SK-N-SH treated with all-trans-retinoic acid at 6 μM for 48 hours (cell line): Measurements from ENCODE around the gene TMEM86A.

Experiments
- ARNTL ChIP-seq: fragments of 450-650 bp; formaldehyde crosslinking; IDR thresholded peaks from 2 replicates; pipeline ENCODE4 v1.5.0; 2020; ENCODE audit warnings: low read depth, mild to moderate bottlenecking, moderate library complexity, borderline replicate concordance
- CSRNP3 ChIP-seq: fragments of 250-450 bp; sonication (Bioruptor Pico); IDR thresholded peaks from 2 replicates; pipeline ENCODE4 v1.5.1; 2021; ENCODE audit warnings: mild to moderate bottlenecking, moderate library complexity
- ISL1 ChIP-seq: fragments of 250-450 bp; sonication (Bioruptor Pico); IDR thresholded peaks from 2 replicates; pipeline ENCODE4 v2.1.2; 2022; ENCODE audit warnings: mild to moderate bottlenecking, moderate library complexity
- PATZ1 ChIP-seq: fragments of 250-450 bp; sonication (Bioruptor Pico); IDR thresholded peaks from 2 replicates; pipeline ENCODE4 v1.8.0; 2020; ENCODE audit warnings: mild to moderate bottlenecking, moderate library complexity, borderline replicate concordance
- POU6F1 ChIP-seq: fragments of 250-450 bp; sonication (Bioruptor Pico); IDR thresholded peaks from 2 replicates; pipeline ENCODE4 v1.8.0; 2021; ENCODE audit warnings: low read depth, mild to moderate bottlenecking, moderate library complexity, borderline replicate concordance
- RARB ChIP-seq: fragments of 250-450 bp; sonication (Bioruptor Pico); IDR thresholded peaks from 2 replicates; pipeline ENCODE4 v1.8.0; 2021; ENCODE audit warnings: mild to moderate bottlenecking, moderate library complexity
- TOX ChIP-seq: fragments of 250-450 bp; sonication (Bioruptor Pico); IDR thresholded peaks from 2 replicates; pipeline ENCODE4 v1.8.0; 2021; ENCODE audit warnings: mild to moderate bottlenecking, moderate library complexity, borderline replicate concordance
- ZFP3 ChIP-seq: fragments of 250-450 bp; sonication (Bioruptor Pico); IDR thresholded peaks from 2 replicates; pipeline ENCODE4 v1.5.0; 2020; ENCODE audit warnings: mild to moderate bottlenecking, moderate library complexity
- ZFP30 ChIP-seq: fragments of 450-650 bp; formaldehyde crosslinking; IDR thresholded peaks from 2 replicates; pipeline ENCODE4 v1.5.0; 2022; ENCODE audit warnings: mild to moderate bottlenecking, moderate library complexity
- ZNF565 ChIP-seq: fragments of 450-650 bp; formaldehyde crosslinking; conservative IDR thresholded peaks from 2 replicates; pipeline ENCODE4 v1.5.0; 2020; ENCODE audit warnings: low read depth, mild to moderate bottlenecking, moderate library complexity
- ZNF70 ChIP-seq: fragments of 450-650 bp; formaldehyde crosslinking; IDR thresholded peaks from 2 replicates; pipeline ENCODE4 v1.5.0; 2020; ENCODE audit warnings: mild to moderate bottlenecking, moderate library complexity

GRCh38 chr11:18697576-18697975, 1.0 kb upstream of the TMEM86A start:
- no peak for TF ChIP-seq ZNF565 (CRISPR knock-in tag)
- no peak for TF ChIP-seq ARNTL
- no peak for TF ChIP-seq PATZ1 (CRISPR knock-in tag)
- TF ChIP-seq CSRNP3 (CRISPR knock-in tag), result no peak
- TF ChIP-seq POU6F1 (CRISPR knock-in tag), result no peak
- TF ChIP-seq ZFP3 (CRISPR knock-in tag), result no peak
- no peak for TF ChIP-seq RARB (CRISPR knock-in tag)
- no peak for TF ChIP-seq ISL1 (CRISPR knock-in tag)
- TF ChIP-seq TOX (CRISPR knock-in tag), result no peak
- no peak for TF ChIP-seq ZNF70
- no peak for TF ChIP-seq ZFP30 (CRISPR knock-in tag)
